NCI-H2171 (cell line): ENCODE results near the gene SLC22A7.
"Not testable (repeated sequence)": the region's sequence is repeated elsewhere in the genome, so short reads cannot be mapped to it uniquely, and the experiment has no call there.

ENCODE experiments used
- DNase-seq: peaks from one replicate; lab custom pipeline; 2025; lab: John Stamatoyannopoulos, UW

Gene SLC22A7

DNA sequence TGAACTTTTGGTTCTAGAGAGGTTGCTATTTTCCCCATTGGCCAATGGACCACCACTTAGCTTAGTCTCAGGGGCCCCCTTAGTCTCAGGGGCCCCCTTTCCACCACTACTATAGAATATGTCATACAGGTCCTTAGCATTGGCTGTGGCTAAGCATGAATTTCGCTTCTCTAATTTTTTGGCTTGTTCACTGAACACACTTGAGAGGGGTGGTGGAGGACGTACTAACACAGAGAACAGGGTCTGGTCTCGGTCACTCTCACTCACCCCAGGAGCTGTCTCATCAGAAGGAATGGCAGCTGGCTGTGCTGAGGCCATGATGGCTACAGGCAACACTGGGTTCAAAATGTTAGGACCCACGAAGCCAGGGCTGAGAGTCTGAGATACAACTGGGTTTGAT, 41.1 kb downstream of the SLC22A7 start:
- DNase-seq: no peak

DNA sequence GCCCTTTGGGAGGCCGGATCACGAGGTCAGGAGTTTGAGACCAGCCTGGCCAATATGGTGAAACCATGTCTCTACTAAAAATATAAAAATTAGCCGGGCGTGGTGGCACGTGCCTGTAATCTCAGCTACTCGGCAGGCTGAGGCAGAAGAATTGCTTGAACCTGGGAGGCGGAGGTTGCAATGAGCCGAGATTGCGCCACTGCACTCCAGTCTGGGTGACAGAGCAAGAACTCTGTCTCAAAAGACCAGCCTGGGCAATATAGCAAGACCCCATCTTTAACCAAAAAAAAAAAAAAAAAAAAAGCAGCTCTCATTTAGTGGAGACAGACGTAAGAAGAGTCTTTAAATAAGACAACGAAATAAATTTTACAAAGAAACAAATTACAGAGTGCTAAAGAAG, 48.2 kb downstream of the SLC22A7 start:
- DNase-seq: not testable (repeated sequence)

DNA sequence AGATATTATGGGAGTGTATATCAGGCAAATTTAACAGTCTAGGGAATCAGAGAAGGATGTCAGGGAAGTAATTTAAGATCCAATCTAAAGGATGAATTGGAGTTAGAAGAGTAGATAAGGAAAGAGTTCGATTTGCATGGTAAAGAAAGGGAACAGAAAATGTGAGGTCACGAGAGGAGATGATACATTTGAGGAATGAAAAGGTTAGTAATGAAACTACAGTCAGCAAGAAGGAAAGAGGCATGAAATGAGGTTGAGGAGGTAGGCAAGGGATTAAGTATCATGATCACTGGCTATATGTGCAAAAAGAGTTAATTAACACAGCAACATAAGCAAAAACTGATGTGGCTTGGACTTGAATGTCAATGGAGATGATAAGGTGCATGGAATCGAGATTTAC, 49.0 kb downstream of the SLC22A7 start:
- no peak for DNase-seq

DNA sequence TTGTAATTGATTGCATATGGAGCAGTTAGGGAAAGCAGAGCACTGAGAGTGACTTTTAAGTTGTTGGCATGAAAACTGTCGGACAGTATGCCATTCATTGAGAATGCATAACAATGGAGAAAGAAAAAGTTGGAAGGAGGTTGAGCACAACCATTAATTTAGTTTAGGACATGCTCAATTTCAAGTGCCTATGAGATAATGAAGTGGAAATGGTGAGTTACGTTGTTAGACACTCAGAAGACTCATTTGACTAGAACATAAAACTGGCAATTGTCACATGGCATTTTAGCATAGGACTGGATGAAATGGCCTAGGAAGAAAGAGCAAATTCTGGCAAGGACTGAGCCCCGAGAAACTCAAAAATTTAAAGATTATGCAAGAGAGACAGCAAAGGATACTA, 49.4 kb downstream of the SLC22A7 start:
- DNase-seq: no peak

DNA sequence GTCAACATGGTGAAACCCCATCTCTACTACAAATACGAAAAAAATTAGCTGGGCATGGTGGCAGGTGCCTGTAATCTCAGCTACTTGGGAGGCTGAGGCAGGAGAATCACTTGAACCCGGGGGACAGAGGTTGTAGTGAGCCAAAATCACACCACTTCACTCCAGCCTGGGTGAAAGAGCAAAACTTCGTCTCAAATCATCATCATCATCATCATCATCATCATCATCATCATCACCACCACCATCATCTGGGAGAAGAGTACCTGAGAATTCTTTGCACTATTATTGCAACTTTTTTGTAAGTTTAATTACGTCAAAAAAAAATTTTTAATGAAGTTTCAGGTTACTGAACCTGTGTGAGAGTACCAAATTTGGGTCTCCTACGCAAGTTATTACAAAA, 53.9 kb downstream of the SLC22A7 start:
- DNase-seq: not testable (repeated sequence)
